GM12878 (cell line): ENCODE data around the gene EMP1.

Experiments
- CHD2 ChIP-seq: IDR thresholded peaks from 2 replicates; pipeline ENCODE4 v1.6.1; 2011; ENCODE audit warnings: low read depth, low read length, improper control_type of control experiment, borderline replicate concordance
- NR2C1 ChIP-seq: fragments of 450-650 bp; IDR thresholded peaks from 2 replicates; pipeline ENCODE4 v1.6.1; 2017; ENCODE audit warnings: antibody characterized with exemption, mild to moderate bottlenecking, moderate library complexity
- POLR2A ChIP-seq: IDR thresholded peaks from 2 replicates; pipeline ENCODE4 v1.6.1; 2011; ENCODE audit warnings: low read depth, mild to moderate bottlenecking, low read length
- TARDBP ChIP-seq: IDR thresholded peaks from 2 replicates; pipeline ENCODE4 v1.6.1; 2016; ENCODE audit warnings: borderline replicate concordance
- TF ChIP-seq, protein P1 (sequence below), 3 experiments: IDR thresholded peaks in 2 of 3; conservative IDR thresholded peaks in 1 of 3; 2 replicates each; pipeline ENCODE4 v1.5.1; 2011; ENCODE audit warnings: low read depth in 3 of 3, low read length in 3 of 3, mild to moderate bottlenecking in 3 of 3, control low read depth in 2 of 3, moderate library complexity in 2 of 3, inconsistent platforms in 1 of 3, mixed read lengths in 1 of 3; ENCODE audit not compliant: control insufficient read depth in 2 of 3, insufficient read depth in 1 of 3; ENCODE audit errors: extremely low read depth in 1 of 3

DNA sequence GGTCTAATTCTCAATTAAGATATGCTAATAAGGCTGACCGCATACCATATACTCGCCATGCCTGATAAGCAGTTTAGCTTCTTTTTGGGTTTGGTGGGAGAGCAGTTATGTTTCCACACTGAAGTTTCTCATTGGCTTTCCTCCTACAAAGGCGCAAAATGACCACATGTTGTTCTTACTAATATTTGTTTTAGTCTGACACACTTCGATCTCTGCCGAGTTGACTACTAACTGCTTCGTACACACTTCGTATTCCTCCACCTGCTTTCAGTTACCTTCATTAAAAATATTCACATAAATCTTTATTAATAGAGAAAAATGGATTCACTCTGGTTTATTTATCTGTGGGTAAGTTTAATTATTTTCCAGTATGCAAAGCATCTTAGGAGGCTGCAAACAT is 41.7 kb downstream of the EMP1 start:
- no peak for TF ChIP-seq POLR2A
- no peak for TF ChIP-seq CHD2
- TF ChIP-seq, protein P1, sequence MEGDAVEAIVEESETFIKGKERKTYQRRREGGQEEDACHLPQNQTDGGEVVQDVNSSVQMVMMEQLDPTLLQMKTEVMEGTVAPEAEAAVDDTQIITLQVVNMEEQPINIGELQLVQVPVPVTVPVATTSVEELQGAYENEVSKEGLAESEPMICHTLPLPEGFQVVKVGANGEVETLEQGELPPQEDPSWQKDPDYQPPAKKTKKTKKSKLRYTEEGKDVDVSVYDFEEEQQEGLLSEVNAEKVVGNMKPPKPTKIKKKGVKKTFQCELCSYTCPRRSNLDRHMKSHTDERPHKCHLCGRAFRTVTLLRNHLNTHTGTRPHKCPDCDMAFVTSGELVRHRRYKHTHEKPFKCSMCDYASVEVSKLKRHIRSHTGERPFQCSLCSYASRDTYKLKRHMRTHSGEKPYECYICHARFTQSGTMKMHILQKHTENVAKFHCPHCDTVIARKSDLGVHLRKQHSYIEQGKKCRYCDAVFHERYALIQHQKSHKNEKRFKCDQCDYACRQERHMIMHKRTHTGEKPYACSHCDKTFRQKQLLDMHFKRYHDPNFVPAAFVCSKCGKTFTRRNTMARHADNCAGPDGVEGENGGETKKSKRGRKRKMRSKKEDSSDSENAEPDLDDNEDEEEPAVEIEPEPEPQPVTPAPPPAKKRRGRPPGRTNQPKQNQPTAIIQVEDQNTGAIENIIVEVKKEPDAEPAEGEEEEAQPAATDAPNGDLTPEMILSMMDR (IDR thresholded peaks at IDR 0.05 in 2 of 3, conservative IDR thresholded peaks at IDR 0.05 in 1 of 3; ENCODE audit: control insufficient read depth in 2 of 3, extremely low read depth in 1 of 3, insufficient read depth in 1 of 3, low read depth in 3 of 3, low read length in 3 of 3), result no peak
- TF ChIP-seq TARDBP, result no peak
- no peak for TF ChIP-seq NR2C1
